HL-60/S4 (cell line): ENCODE measurements around the gene NUS1.
"Not testable (repeated sequence)": the region's sequence is repeated elsewhere in the genome, so short reads cannot be mapped to it uniquely, and the experiment has no call there.

Source experiments
- in situ Hi-C: fragments of 300-500 bp; cut with MboI; formaldehyde crosslinking; loops from 2 replicates; pipeline ENCODE4 v1.14.3; 2022; ENCODE audit warnings: low sequenced_read_pairs

Gene NUS1

GRCh38 chr6:117706936-117707509, 31.8 kb downstream of the NUS1 start:
- in situ Hi-C loops, result not testable (repeated sequence)

GRCh38 chr6:117711369-117711768, 36.1 kb downstream of the NUS1 start:
- in situ Hi-C loops, result no loop called here

- in situ Hi-C loops, result no loop called here
Measured at GRCh38 chr6:117718895-117719294, 43.6 kb downstream of the NUS1 start.

- in situ Hi-C loops, result not testable (repeated sequence)
Measured at GRCh38 chr6:117721520-117721919, 46.3 kb downstream of the NUS1 start.

- in situ Hi-C loops, result no loop called here
Measured at GRCh38 chr6:117728626-117729025, 53.4 kb downstream of the NUS1 start.

- in situ Hi-C loops, result no loop called here
Measured at GRCh38 chr6:117729613-117730012, 54.3 kb downstream of the NUS1 start.

- in situ Hi-C loops, result no loop called here
Measured at GRCh38 chr6:117733341-117733740, 58.1 kb downstream of the NUS1 start.

GRCh38 chr6:117739869-117740268, 64.6 kb downstream of the NUS1 start:
- in situ Hi-C loops, result no loop called here

- in situ Hi-C loops, result no loop called here
Measured at GRCh38 chr6:117740605-117741004, 65.3 kb downstream of the NUS1 start.

GRCh38 chr6:117750675-117751074, 75.4 kb downstream of the NUS1 start:
- in situ Hi-C loops, result not testable (repeated sequence)
